HuH-7.5 (cell line): ENCODE measurements around the gene PSMB4.
"Not testable (repeated sequence)": the region's sequence is repeated elsewhere in the genome, so short reads cannot be mapped to it uniquely, and the experiment has no call there.

ENCODE experiments used
- DNase-seq: peaks from one replicate; pipeline ENCODE4 v3.0.0; 2011; ENCODE audit warnings: low spot score

Gene PSMB4

DNA sequence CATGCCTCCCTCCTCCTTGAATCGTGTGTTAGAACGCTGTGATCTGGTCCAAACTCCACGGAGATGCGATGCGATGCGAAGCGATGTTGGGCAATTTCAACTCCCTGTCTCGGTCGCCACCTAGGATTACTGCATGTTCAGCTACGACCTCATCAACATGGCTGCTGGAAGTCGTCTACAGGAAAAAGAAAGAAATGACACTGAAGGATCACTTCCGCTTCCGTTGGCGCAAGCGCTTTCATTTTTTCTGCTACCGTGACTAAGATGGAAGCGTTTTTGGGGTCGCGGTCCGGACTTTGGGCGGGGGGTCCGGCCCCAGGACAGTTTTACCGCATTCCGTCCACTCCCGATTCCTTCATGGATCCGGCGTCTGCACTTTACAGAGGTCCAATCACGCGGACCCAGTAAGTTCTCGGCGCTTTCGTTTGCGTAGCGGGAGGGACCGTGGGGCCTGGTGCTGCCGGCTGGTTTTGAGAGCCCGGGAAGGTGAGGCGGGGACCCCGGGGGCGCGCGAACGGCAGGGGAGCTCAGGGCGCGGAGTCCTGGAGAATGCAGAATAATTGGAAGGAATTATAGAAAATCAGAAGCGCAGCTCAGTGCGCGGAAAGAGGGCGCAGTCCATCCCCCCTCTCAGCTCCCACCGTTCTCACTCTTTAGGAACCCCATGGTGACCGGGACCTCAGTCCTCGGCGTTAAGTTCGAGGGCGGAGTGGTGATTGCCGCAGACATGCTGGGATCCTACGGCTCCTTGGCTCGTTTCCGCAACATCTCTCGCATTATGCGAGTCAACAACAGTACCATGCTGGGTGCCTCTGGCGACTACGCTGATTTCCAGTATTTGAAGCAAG, at the start of gene PSMB4:
Gene PSMB4, plus strand, starts transcription at position 250 of the 848 bp plus-strand sequence. Its CDS starts 15 bp downstream, at position 265.
- DNase-seq: peak; percentile 69

DNA sequence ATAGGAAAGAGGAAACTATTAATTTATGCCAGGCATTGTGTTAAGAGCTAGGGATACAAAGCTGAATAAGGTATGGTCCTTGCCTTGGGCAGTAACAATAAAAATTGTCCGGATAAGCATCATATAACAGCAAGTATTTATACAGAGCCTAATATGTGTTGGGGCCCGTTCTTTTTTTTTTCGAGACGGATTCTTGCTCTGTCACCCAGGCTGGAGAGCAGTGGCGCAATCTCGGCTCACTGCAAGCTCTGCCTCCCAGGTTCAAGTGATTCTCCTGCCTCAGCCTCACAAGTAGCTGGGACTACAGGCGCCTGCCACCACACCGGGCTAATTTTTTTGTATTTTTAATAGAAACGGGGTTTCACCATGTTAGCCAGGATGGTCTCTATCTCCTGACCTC, 49.0 kb upstream of the PSMB4 start:
- not testable (repeated sequence) for DNase-seq

DNA sequence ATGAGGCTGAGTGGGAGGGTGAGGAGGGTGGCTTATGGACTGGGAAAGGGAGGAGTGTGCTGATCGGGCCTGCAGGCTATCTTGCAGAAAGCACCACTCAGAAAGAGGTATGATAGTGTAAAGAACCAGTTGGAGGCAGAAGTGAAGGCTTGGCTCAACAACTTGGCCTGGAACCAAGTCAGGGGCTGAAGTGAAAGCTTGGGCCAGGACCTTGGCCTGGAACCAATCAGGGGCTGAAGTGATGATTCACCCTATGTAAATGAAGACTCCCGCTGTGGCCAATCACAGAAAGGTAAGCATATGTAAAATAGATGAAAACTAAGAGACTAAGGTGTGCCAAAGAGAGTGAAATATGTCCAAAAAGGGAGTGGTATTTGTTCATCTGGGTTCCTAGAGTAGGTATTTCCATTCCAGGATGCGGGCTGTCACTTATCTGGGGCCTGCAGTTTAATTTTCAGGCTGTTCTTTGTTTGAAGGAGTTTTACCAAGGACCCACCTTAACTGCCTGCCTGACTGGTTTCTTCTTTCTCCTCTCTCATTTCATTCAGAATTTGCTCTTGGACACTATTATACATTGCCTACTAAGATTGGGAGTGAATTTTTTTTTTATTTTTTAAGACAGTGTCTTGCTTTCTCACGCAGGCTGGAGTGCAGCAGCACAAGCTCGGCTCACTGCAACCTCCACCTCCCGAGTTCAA, 47.2 kb upstream of the PSMB4 start:
- no peak for DNase-seq

DNA sequence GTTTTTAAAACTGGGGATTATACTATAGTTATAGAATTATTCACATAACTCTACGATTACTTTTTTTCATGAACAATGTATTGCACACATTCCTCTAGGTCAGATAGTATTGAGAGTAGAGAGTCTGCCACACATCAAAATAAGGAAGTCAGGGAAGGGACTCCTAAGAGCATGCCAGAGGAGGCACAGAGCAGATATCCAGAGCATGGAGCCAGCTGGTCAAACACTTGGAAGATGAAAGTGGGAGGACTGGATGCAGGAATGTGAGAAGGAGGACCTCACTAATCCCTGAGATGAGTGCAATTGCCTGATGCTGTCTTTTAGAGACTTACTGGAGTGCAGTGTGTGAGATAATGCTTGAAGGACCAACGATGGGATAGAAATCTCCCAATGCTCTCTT, 42.7 kb upstream of the PSMB4 start:
- DNase-seq: no peak

DNA sequence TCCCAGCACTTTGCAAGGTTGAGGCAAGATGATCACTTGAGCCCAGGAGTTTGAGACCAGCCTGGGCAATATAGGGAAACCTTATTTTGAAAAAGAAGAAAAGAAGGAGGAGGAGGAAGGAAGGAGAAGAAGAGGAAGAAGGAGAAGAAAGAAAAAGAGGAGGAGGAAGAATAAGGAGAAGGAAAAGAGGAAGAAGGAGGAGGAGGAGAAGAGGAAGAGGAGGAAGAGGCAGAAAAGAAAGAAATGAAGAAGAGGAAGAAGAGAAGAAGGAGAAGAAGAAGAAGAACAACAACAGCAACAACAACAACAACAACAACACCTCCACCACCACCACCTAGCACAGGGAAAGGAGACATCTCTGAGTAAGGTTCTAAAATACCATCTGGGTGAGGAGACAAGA, 37.5 kb upstream of the PSMB4 start:
- DNase-seq: no peak

DNA sequence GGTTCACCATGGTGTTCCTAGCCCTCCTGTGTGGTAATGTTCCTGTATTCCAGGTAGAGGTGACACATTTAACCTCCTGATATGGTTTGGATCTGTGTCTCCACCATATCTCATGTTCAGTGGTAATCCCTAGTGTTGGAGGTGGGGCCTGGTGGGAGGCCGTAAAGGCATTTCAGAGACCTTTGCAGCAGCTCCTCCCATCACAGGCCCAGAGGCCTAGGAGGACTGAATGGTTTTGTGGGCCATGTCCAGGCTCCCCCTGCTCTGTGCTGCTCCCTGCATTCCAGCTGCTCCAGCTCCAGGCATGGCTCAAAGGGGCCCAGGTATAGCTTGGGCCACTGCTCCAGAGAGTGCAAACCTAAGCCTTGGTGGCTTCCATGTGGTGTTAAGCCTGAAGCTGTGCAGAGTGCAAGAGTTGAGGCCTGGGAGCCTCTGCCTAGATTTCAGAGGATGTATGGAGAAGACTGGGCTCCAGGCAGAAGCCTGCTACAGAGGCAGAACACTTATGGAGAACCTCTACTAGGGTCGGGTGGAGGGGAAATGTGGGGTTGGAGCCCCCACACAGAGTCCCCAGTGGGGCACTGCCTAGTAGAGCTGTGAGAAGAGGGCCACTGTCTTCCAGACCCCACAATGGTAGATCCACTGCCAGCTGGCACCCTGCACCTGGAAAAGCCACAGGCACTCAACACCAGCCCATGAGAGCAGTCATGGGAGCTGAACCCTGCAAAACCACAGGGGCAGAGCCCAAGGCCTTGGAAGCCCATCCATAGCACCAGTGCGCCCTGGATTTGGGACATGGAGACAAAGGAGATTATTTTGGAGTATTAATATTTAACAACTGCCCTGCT, 36.8 kb upstream of the PSMB4 start:
- no peak for DNase-seq

DNA sequence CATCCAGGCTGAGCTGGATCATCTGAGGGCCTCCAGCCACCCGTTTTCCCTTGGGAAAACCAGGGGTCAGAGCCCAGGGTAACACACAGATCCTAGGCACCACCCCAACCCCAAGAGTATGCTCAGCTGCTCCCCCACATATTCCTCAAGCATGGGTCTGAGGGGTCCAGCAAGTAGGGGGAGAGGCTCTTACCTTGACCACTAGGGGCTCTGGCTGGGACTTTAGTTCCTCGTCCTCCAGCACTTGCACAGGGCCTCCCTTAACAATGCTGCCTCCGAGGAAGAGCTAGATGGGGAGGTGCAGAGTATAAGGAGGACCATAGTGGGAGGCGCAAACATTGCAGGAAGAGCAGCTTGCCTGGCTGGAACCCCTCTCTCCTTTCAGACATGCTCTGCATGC, 34.4 kb upstream of the PSMB4 start:
- no peak for DNase-seq

DNA sequence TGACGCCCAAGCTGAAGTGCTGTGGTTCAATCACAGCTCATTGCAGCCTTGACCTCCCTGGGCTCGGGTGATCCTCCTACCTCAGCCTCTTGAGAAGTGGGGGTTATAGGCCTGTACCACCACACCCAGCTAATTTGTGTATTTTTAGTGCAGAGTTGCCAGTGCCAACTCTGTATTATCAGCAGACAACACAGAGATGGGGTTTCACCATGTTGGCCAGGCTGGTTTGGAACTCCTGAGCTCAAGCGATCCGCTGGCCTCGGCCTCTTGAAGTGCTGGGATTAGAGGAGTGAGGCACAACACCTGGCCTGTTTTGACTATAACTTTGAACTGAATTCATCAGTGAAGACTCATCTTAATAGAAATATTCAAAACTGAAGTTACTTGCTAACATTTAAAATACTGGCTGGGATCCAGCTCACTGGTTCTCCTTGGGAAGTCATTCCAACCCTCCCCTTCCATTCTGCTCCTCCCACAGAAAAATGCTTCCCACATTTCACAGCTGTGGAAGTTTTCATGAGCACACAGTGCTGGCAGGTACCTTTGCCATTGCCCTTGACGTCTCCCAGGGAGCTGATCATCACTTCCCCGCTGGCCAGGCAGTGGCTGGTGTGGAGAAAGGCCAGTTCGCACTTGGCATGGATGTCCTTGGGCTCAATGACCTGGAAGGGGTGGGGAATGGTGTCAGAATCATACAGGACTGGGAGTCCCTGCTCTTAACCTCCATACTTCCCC, 31.5 kb upstream of the PSMB4 start:
- DNase-seq: no peak

DNA sequence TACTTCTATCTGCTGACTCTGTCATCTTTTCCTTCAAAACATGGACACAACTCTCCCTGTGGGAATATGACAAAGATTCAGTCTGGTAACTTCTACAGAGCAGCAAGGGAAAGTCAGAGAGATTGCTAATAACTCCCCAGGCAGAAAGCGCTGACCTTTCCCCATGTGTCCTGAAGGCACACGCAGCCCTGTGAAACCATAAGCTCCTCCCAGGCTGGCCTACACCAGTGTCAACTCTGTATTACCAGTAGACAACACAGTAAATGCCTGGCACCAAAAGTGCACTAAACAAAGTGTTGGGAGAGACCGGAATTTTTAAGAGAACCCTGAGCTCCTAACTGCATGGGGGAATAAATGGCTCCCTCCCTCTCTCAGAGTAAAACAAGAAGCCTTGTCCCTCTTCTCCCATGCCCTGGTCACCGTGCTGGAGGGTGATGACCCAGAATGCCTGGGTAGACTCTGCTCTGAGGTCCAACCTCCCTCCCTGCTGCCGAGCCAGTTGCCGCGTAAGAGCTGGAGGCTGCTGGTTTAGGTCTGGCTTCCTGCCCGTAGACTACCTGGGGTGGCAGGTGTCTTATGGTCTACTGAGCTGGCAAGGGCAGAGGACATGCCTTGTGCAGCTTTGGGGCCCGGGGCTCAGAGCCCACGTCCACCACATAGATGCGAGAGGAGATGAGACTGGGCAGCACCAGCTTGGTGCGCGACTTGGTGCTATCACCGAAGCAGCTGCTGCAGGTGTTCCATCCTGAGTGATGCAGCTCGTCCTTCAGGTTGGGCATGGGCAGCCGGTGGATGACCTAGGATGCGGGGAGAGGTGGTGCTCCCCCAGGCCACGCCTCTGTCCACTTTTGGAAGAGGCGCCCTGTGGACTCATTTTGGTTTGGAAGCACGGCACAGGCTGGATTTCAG, 30.7 kb upstream of the PSMB4 start:
- DNase-seq: no peak

DNA sequence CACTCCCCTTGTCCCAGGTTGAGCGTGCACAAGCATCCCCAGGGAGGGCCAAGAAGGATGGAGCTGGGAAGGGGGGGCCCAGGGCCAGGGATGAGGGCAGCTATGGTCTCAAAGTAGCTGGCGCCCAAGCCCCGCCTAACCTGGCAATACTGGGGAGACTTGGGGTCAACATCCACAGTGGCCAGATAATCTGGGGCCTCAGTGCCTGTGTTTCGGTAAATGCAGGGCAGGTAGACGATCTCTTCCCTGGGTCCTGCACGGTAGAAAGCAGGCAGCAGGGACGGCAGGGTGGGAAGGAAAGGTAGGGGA, 30.1 kb upstream of the PSMB4 start:
- no peak for DNase-seq

DNA sequence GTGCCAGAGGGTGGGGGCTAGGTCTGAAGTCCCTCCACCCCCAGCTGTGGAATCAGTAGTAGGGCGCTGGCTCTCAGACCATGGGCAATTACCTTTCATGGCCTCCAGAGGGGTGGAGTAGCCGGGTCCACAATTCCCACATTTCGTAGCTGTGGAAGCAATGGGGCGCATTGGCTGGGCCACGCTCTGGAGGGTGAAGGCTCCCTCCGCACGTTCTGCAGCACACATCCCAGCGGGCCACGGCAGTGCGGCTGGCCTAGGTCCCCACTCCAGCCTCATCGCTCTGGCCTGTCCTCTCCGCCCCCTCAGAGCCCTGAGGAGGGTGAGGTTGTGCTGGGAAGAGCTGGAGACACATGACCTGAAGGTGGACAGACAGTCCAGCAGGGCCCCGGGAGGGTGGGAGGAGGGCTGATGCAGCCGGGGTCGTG, 29.7 kb upstream of the PSMB4 start:
- DNase-seq: no peak

DNA sequence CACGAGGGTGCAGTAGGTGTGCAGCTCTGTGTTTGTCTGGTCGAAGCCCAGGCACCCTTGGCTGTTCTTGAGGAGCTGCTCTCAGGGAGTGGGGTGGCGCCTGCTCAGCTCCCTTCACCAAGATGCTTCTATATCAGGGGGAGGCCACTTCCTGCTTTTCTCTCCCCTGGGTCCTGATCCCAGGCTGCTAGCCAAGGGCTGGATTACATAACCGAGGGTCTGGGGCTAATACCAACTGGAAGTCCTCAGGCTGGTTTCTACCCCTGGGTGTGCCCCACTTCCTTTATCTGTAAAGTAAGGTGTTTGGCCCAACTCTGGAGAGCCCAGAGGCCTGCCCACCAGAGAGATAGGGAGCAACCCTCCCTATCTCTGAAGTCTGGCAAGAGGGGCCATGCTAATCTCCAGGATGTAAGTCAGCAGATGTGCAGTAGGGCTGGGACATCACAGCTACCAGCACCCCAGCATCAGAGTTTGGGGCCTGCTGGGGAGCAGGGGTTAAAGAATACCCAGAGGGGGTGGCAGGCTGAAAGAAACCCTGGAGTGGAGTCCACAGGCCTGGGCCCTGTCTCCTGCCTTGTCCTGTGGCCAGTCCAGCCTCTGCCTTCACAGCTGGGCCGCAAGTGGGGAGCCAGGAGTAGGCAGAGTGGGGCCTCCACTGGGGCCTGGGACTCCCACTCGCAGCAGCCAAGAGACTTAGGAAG, 29.0 kb upstream of the PSMB4 start:
- no peak for DNase-seq

DNA sequence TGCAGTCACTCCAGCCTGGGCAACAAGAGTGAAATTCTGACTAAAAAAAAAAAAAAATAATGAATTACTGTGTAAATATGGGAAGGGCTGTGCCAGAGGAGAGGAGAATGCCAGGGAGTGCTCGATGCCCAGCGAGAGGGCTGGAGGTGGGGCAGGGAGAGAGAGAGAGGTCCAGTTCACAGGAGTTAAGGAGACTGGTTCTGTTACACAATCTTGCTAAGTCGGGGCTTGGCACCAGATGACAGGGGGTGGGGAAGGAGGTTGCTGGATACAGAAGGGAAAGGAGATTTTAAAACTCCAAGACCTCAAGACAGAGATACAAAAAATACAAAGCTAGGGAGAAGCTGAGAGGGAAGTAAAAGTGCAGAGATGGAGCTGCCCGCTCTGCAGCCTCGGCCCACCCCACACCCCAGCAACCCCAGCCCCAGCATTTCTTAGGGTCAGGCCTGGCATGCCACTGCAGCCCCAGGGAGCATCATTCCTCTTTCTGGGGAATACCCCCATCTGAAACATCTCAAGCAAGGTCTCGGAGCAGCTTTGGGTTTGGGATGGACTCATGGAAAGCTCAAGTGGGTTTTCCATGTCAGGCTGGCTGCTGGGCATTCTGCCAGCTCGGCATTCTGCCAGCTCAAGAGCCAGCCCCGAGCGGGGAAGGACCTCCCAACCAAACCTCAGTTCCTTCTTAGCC, 27.9 kb upstream of the PSMB4 start:
- DNase-seq: no peak

DNA sequence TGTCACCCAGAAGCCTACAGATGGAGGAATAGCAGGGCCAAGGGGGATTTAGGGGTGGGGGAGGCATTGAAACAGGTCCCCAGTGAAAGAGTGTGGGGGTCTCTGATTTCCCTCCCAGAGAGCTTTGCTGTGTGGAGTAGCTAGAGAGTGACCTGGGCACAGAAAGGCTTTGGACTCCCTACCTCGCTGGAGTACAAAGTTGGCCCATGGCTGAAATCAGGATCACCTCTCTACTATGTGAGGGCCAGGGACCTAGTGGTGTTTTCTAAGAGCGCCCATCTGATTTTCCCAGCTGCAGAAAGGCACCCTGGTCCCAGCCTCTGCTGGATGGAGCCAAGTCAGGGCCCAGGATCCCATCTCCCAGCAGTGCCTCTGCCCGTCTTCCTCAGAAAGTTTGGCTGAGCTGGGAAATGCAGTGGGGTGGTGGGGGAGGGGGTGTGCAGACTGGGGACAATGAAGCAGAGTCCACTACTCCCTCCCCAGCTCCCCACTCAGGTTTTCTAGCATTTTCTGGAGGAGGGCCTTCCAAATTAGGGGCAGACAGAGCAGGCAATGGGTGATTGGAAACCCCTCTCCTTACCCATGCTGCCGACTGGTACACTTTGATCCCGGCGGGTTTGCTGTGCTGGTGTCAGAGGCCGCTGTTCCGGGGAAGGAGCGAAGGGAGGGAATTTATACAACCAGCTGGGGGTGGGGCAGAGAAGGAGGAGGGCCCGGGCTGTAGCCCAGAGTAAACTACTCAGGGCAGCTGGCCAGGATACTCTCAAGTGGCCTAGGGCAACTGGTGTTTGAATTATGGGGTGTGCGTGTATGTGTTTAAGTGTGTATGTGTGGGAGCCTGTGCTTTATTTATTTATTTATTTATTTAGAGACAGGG, 27.1 kb upstream of the PSMB4 start, which contains the start of gene SELENBP1:
Gene SELENBP1, minus strand, starts transcription at position 648 of the 877 bp plus-strand sequence. Its CDS starts 64 bp downstream, at position 584.
- DNase-seq: peak; percentile 70

DNA sequence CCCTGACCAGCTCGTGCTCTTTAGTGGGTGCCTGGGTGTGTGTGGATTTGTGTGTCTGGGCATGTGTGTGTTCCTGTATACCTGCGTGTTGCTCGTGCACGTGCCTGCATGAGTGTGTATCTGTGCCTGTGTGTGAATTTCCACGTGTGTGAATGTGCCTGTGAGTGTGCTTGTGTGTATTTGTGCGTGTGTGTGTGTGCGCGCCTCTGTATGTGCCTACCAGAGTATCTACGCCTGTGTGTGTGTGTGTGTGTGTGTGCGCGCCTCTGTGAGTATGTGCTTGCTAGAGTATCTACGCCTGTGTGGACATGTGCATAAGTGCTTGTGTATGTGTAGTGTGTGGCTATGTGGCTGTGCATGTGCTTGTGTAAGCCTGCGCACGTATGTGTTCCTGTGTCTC, 26.2 kb upstream of the PSMB4 start:
- no peak for DNase-seq

DNA sequence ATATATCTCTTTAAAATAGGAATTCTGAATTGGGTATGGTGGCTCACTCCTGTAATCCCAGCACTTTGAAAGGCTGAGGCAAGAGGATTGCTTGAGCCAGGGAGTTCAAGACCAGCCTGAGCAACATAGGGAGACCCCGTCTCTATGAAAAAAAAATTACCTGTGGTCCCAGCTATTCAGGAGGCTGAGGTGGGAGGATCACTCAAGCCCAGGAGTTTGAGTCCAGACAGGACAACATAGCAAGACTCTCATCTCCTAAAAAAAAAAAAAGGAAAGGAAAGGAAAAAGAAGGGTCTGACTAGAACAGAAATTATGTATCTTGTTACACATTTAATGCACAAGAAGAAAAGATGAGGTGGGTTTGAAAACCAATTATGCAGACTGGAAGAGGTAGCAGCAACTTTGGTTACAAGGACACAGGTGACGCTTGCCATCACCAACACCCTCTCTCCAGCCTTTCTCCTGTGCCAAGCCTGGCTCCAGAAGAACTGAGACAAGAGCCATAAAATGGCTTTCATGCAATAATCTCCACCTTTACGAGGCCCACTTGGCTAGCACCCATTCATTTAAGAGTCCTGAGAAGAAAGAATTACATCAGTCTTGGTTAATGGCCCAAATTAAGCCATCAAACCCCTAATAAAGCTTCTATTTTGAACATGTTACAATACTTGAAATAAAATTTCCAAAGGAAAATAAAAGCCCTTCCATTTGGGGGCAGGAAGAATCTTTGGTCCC, 22.1 kb upstream of the PSMB4 start:
- DNase-seq: no peak

DNA sequence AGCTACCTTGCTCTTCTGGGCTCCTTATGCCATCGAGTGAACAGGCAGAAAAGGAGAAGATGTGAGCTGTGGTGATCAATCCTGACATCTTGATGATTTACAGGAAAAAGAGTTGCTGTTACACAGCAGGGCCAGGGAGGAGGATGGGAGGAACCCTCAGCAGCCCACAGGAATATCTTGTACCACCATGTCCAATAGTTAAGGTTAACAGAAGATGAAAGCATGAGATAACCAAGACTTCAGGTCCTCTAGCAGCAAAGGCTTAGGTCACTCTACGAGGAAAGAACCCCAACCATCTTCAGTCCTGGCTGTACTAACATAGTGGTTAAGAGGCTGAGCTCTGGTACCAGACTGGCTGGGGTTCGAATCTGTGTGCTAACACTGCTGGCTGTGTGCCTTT, 14.8 kb upstream of the PSMB4 start:
- DNase-seq: no peak

DNA sequence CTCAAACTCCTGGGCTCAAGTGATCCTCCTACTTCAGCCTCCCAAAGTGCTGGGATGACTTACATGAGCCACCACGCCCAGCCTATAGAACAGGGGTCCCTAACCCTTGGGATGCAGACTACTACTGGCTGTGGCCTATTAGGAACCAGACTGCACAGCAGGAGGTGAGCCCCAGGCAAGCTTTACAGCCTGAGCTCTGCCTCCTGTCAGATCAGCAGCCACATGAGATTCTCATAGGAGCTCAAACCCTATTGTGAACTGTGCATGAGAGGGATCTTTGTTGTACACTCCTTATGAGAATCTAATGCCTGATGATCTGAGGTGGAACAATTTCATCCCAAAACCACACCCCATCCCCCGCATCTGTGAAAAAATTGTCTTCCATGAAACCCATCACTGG, 13.4 kb upstream of the PSMB4 start:
- no peak for DNase-seq
